Neuron (in vitro differentiated cells): ENCODE results near the gene USP6NL.

ENCODE experiments used
- H2AFZ ChIP-seq: one replicate; pipeline ENCODE4 v1.6.1; 2013; ENCODE audit warnings: low read depth, mild to moderate bottlenecking, inconsistent platforms, low read length, moderate library complexity
- H3K27me3 ChIP-seq: one replicate; pipeline ENCODE4 v1.6.1; 2013; ENCODE audit warnings: low read length; ENCODE audit not compliant: insufficient read depth
- H3K36me3 ChIP-seq: one replicate; pipeline ENCODE4 v1.6.1; 2013; ENCODE audit warnings: low read length; ENCODE audit not compliant: insufficient read depth
- H3K4me1 ChIP-seq: one replicate; pipeline ENCODE4 v1.6.1; 2013; ENCODE audit warnings: low read length; ENCODE audit not compliant: insufficient read depth
- H3K4me3 ChIP-seq: 2 replicates; pipeline ENCODE4 v1.5.1; 2013; ENCODE audit warnings: mild to moderate bottlenecking, low read length, moderate library complexity
- H3K9me3 ChIP-seq: one replicate; pipeline ENCODE4 v1.6.1; 2013; ENCODE audit warnings: low read length

USP6NL gene

GRCh38 chr10:11570751-11571150 lies 40.7 kb downstream of the USP6NL start:
- no peak overlapping the region for H3K4me3 ChIP-seq
- peaks cover 7% of the 10 kb centered on the region for H3K4me1 ChIP-seq
- H3K27me3 ChIP-seq: no peaks in the 10 kb centered on the region
- no peak overlapping the region for H2AFZ ChIP-seq
- no peaks in the 10 kb centered on the region for H3K9me3 ChIP-seq
- H3K36me3 ChIP-seq: no peaks in the 10 kb centered on the region

DNA sequence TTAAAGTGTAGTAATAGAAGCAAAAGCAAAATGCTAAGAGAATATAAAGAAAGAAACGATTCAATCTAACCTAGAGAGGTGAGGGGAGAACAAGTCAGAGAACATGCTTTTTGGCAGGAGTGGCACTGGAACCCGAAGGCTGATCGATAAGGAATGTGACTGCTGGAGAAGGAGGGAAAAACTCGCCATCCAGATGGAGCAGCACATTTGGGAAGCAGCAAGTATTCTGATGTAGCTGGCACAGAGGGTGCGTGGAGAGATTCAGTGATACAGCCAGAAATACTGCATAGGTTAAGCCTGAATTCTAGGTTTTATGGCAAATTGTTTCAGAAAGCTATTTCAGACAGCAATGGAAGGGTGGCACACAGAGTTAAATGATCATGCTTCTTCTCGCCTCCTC lies 42.0 kb downstream of the USP6NL start:
- Histone ChIP-seq H3K4me1 (peaks cover 7% of the 10 kb centered on the region), H3K4me3 (no peak overlapping the region), H3K36me3 (no peaks in the 10 kb centered on the region), H2AFZ (no peak overlapping the region), H3K27me3 (no peaks in the 10 kb centered on the region), H3K9me3 (no peaks in the 10 kb centered on the region)

DNA sequence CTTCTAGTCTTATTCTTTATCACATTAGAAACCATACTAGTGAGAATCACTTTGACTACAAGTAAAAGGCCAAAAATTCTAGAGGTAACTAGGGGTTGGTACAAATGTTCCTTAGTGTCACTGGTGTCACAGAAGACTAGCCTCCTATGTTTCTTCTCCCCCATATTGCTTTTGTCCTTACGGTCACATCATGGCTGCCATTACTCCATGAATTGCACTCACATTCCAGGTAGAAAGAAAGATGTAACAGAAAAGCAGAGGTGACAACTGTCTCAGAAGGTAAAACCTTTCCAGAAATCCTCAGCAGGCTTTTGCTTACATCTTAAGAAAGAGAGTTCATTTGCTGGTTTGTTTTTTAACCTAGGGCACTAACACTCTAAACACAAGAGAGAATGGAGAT lies 42.9 kb downstream of the USP6NL start:
- Histone ChIP-seq H3K27me3 (no peaks in the 10 kb centered on the region), H3K9me3 (peaks cover 4% of the 10 kb centered on the region), H3K36me3 (no peaks in the 10 kb centered on the region), H3K4me3 (no peak overlapping the region), H3K4me1 (peaks cover 4% of the 10 kb centered on the region), H2AFZ (no peak overlapping the region)

GRCh38 chr10:11564741-11565140 lies 46.7 kb downstream of the USP6NL start:
- no peaks in the 10 kb centered on the region for H3K36me3 ChIP-seq
- H3K9me3 ChIP-seq: peaks cover 6% of the 10 kb centered on the region
- no peaks in the 10 kb centered on the region for H3K27me3 ChIP-seq
- H3K4me3 ChIP-seq: no peak overlapping the region
- no peak overlapping the region for H2AFZ ChIP-seq
- no peaks in the 10 kb centered on the region for H3K4me1 ChIP-seq

DNA sequence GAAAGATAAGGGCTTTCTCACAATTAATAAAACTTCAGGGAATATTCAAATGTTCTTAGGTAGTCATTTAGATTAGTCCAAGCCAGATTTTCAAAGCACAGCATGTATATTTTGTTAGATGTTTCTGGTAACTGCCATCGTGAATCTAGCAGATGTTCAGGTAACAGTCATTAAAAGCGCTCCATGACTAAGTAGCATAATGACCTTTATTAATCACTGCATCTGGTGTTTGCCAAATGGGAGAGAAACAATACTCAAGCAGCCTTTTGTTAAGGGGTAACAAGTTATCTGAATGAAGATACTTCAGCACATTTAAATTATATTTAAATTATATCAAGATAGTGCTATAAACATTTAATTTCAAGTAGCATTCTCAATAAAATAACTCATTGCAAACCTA lies 47.5 kb downstream of the USP6NL start:
- Histone ChIP-seq H3K9me3 (peaks cover 6% of the 10 kb centered on the region), H3K4me1 (no peaks in the 10 kb centered on the region), H3K27me3 (no peaks in the 10 kb centered on the region), H2AFZ (no peak overlapping the region), H3K36me3 (no peaks in the 10 kb centered on the region), H3K4me3 (no peak overlapping the region)

DNA sequence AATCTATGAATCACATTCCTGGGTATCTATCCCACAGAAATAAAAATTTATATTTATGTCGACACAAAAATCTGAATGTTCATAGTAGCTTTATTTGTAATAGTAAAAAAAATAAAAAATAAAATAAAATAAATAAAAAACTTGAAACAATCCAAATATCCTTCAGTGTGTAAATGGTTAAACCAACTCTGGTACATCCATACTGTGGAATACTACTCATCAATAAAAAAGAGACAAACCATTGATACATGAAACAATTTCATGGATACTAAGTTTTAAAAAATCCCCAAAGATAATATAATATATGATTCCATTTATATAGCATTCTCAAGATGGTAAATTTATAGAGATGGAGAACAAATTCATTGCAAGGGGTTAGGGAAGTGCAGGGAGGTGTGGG lies 48.6 kb downstream of the USP6NL start:
- Histone ChIP-seq H3K36me3 (no peaks in the 10 kb centered on the region), H3K4me3 (no peak overlapping the region), H2AFZ (no peak overlapping the region), H3K4me1 (no peaks in the 10 kb centered on the region), H3K27me3 (no peaks in the 10 kb centered on the region), H3K9me3 (peaks cover 6% of the 10 kb centered on the region)

- Histone ChIP-seq H3K36me3 (no peaks in the 10 kb centered on the region), H3K4me1 (no peaks in the 10 kb centered on the region), H2AFZ (no peak overlapping the region), H3K27me3 (no peaks in the 10 kb centered on the region), H3K9me3 (peaks cover 8% of the 10 kb centered on the region), H3K4me3 (no peak overlapping the region)
Measured at GRCh38 chr10:11560076-11560709, 51.3 kb downstream of the USP6NL start.

GRCh38 chr10:11557967-11558366 lies 53.5 kb downstream of the USP6NL start:
- no peaks in the 10 kb centered on the region for H3K27me3 ChIP-seq
- no peak overlapping the region for H3K4me3 ChIP-seq
- H3K9me3 ChIP-seq: peaks cover 4% of the 10 kb centered on the region
- H3K4me1 ChIP-seq: no peaks in the 10 kb centered on the region
- no peaks in the 10 kb centered on the region for H3K36me3 ChIP-seq
- H2AFZ ChIP-seq: no peak overlapping the region

DNA sequence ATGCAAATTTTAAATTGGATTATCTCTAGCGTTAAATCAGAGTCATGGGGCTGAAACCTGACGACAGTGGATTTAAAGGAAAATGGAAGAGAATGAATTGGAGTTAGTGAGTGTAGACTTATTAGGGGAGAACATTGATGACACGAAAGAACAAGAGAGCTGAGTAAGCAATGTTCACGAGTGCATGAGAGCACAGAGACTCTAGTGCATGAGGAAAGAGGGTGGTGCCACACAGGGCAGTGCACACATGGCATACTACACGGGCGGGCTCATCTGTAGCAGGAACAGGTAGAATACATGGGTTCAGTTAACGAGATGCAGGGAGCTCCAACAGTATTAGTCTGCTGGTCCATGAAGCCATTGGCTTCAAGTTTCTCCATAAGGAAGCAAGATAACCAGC lies 53.9 kb downstream of the USP6NL start:
- H3K36me3 ChIP-seq: no peaks in the 10 kb centered on the region
- peaks cover 4% of the 10 kb centered on the region for H3K9me3 ChIP-seq
- no peak overlapping the region for H2AFZ ChIP-seq
- H3K27me3 ChIP-seq: no peaks in the 10 kb centered on the region
- no peak overlapping the region for H3K4me3 ChIP-seq
- H3K4me1 ChIP-seq: peaks cover under 1% of the 10 kb centered on the region

DNA sequence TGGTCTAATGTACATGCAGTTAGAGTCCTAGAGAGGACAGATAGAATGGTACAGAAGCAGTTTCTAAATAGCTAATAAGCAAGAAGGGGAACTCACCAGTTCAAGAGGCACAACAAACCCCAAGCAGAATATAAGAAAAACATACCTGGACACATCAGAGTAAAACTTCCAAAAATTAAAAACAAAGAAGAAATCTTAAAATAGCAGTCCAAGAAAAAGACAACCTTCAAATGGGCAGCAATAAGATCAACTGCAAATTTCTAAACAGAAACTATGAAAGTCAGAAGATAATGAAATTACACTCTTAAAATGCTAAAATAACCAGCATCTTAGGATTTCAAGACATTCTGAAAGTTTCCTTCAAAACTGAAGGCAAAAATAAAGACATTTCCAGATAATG lies 55.9 kb downstream of the USP6NL start:
- Histone ChIP-seq H3K4me1 (peaks cover 7% of the 10 kb centered on the region), H3K36me3 (no peaks in the 10 kb centered on the region), H3K27me3 (no peaks in the 10 kb centered on the region), H3K9me3 (peaks cover 4% of the 10 kb centered on the region), H2AFZ (no peak overlapping the region), H3K4me3 (no peak overlapping the region)

- Histone ChIP-seq H3K4me1 (peaks cover 7% of the 10 kb centered on the region), H3K36me3 (no peaks in the 10 kb centered on the region), H2AFZ (no peak overlapping the region), H3K27me3 (no peaks in the 10 kb centered on the region), H3K9me3 (peaks cover 4% of the 10 kb centered on the region), H3K4me3 (no peak overlapping the region)
Measured at GRCh38 chr10:11553773-11554381, 57.6 kb downstream of the USP6NL start.

GRCh38 chr10:11551916-11552602 lies 59.4 kb downstream of the USP6NL start:
- peaks cover 7% of the 10 kb centered on the region for H3K4me1 ChIP-seq
- H3K36me3 ChIP-seq: no peaks in the 10 kb centered on the region
- no peak overlapping the region for H3K4me3 ChIP-seq
- no peak overlapping the region for H2AFZ ChIP-seq
- peaks cover 4% of the 10 kb centered on the region for H3K9me3 ChIP-seq
- H3K27me3 ChIP-seq: no peaks in the 10 kb centered on the region

- H3K36me3 ChIP-seq: no peaks in the 10 kb centered on the region
- H3K4me1 ChIP-seq: peaks cover 7% of the 10 kb centered on the region
- peaks cover 4% of the 10 kb centered on the region for H3K9me3 ChIP-seq
- no peak overlapping the region for H3K4me3 ChIP-seq
- H2AFZ ChIP-seq: no peak overlapping the region
- H3K27me3 ChIP-seq: no peaks in the 10 kb centered on the region
Measured at GRCh38 chr10:11551104-11551503, 60.3 kb downstream of the USP6NL start.
